GM19438 (cell line): ENCODE results near the gene ENO2.
A peak's percentile ranks its signal among the peaks of the same experiment; 100 is the strongest.

ENCODE experiments used
- ATAC-seq: cut with Tn5 transposase; IDR thresholded peaks from one replicate; pipeline ENCODE4 v1.9.1; 2021; ENCODE audit warnings: low read depth; ENCODE audit not compliant: unreplicated experiment

Gene ENO2

GRCh38 chr12:6929466-6930452 lies 15.4 kb downstream of the ENO2 start:
- no peak for ATAC-seq

GRCh38 chr12:6932766-6933165 lies 18.4 kb downstream of the ENO2 start:
- no peak for ATAC-seq

GRCh38 chr12:6934110-6934509 lies 19.7 kb downstream of the ENO2 start:
- no peak for ATAC-seq

- no peak for ATAC-seq
Observed at GRCh38 chr12:6935371-6936193, 21.2 kb downstream of the ENO2 start.

- ATAC-seq, result no peak
Observed at GRCh38 chr12:6936194-6936635, 21.8 kb downstream of the ENO2 start.

GRCh38 chr12:6936636-6937480 lies 22.5 kb downstream of the ENO2 start:
- no peak for ATAC-seq

- peak; percentile 83 for ATAC-seq
Observed at GRCh38 chr12:6937481-6938352, 23.3 kb downstream of the ENO2 start.

- no peak for ATAC-seq
Observed at GRCh38 chr12:6938353-6939190, 24.2 kb downstream of the ENO2 start.

GRCh38 chr12:6939191-6939540 lies 24.8 kb downstream of the ENO2 start:
- ATAC-seq, result no peak

GRCh38 chr12:6941267-6941666 lies 26.9 kb downstream of the ENO2 start:
- ATAC-seq, result no peak

- ATAC-seq, result no peak
Observed at GRCh38 chr12:6941782-6942181, 27.4 kb downstream of the ENO2 start.

GRCh38 chr12:6942331-6942665 lies 27.9 kb downstream of the ENO2 start:
- no peak for ATAC-seq

- peak; percentile 31 for ATAC-seq
Observed at GRCh38 chr12:6943389-6943721, 29.0 kb downstream of the ENO2 start.

GRCh38 chr12:6943722-6944380 lies 29.5 kb downstream of the ENO2 start, which contains the start of the genes C12orf57 and RNU7-1:
TSS of gene C12orf57 (plus strand) at chr12:6944022. CDS start at chr12:6944122, 100 bp downstream.
TSS of gene RNU7-1 (plus strand) at chr12:6943816.
- ATAC-seq, result peak; percentile 33

- peak; percentile 41 for ATAC-seq
Observed at GRCh38 chr12:6944381-6945186, 30.2 kb downstream of the ENO2 start.

- ATAC-seq, result no peak
Observed at GRCh38 chr12:6945613-6946012, 31.2 kb downstream of the ENO2 start.
